MM.1S (cell line): Measurements from ENCODE around the gene APBB2.

Source experiments
- DNase-seq: peaks from one replicate; pipeline ENCODE4 v3.0.0-alpha.2; 2015
- H2AFZ ChIP-seq: fragments of 300-600 bp; sonication (generic); 2 replicates; pipeline ENCODE4 v1.6.0; 2016; ENCODE audit warnings: antibody characterized with exemption, low read length
- H3F3A ChIP-seq: fragments of 300-600 bp; sonication (generic); 2 replicates; pipeline ENCODE4 v1.6.1; 2016; ENCODE audit warnings: mild to moderate bottlenecking, antibody characterized with exemption, low read length, moderate library complexity, mixed read lengths; ENCODE audit not compliant: insufficient read depth
- H3K27ac ChIP-seq: fragments of 300-600 bp; sonication (generic); 2 replicates; pipeline ENCODE4 v1.5.1; 2016; ENCODE audit warnings: mild to moderate bottlenecking, low read length
- H3K27me3 ChIP-seq: fragments of 300-600 bp; sonication (generic); replicated peaks from 2 replicates; pipeline ENCODE4 v1.6.0; 2016; ENCODE audit warnings: low read length; ENCODE audit not compliant: insufficient read depth
- H3K36me3 ChIP-seq: fragments of 300-600 bp; sonication (generic); replicated peaks from 2 replicates; pipeline ENCODE4 v1.6.1; 2016; ENCODE audit warnings: mild to moderate bottlenecking, low read length, mixed read lengths; ENCODE audit not compliant: insufficient read depth
- H3K4me1 ChIP-seq: fragments of 300-600 bp; sonication (generic); 2 replicates; pipeline ENCODE4 v1.6.1; 2016; ENCODE audit warnings: low read length, mixed read lengths
- H3K4me2 ChIP-seq: fragments of 300-600 bp; sonication (generic); 2 replicates; pipeline ENCODE4 v1.6.0; 2016; ENCODE audit warnings: low read depth, low read length
- H3K4me3 ChIP-seq: fragments of 300-600 bp; sonication (generic); 2 replicates; pipeline ENCODE4 v1.5.1; 2016; ENCODE audit warnings: low read length, mixed read lengths
- H3K79me2 ChIP-seq: fragments of 300-600 bp; sonication (generic); 2 replicates; pipeline ENCODE4 v1.6.1; 2016; ENCODE audit warnings: mixed run types, low read length, mixed read lengths
- H3K9ac ChIP-seq: fragments of 300-600 bp; sonication (generic); 2 replicates; pipeline ENCODE4 v1.6.1; 2016; ENCODE audit warnings: low read length, mixed read lengths
- H3K9me2 ChIP-seq: fragments of 300-600 bp; sonication (generic); replicated peaks from 2 replicates; pipeline ENCODE4 v1.6.1; 2016; ENCODE audit warnings: mild to moderate bottlenecking, low read length, mixed read lengths; ENCODE audit not compliant: insufficient read depth
- H3K9me3 ChIP-seq: fragments of 300-600 bp; sonication (generic); replicated peaks from 2 replicates; pipeline ENCODE4 v1.6.1; 2016; ENCODE audit warnings: mild to moderate bottlenecking, low read length, mixed read lengths; ENCODE audit not compliant: insufficient read depth
- H4K20me1 ChIP-seq: fragments of 300-600 bp; sonication (generic); 2 replicates; pipeline ENCODE4 v1.6.1; 2016; ENCODE audit warnings: mild to moderate bottlenecking, low read length, moderate library complexity, mixed read lengths; ENCODE audit not compliant: insufficient read depth
- CTCF ChIP-seq: fragments of 300-600 bp; sonication (generic); IDR thresholded peaks from 2 replicates; pipeline ENCODE4 v1.5.1; 2016; ENCODE audit warnings: antibody characterized with exemption, low read length, mixed read lengths
- EZH2 ChIP-seq: fragments of 300-600 bp; sonication (generic); optimal IDR thresholded peaks from 2 replicates; pipeline ENCODE3; 2017; ENCODE audit warnings: low read depth, mild to moderate bottlenecking, antibody characterized with exemption, low read length, mixed read lengths
- EZH2phosphoT487 ChIP-seq: fragments of 300-600 bp; sonication (generic); IDR thresholded peaks from 2 replicates; pipeline ENCODE4 v1.6.1; 2018; ENCODE audit warnings: antibody characterized with exemption, low read length

The APBB2 gene

DNA sequence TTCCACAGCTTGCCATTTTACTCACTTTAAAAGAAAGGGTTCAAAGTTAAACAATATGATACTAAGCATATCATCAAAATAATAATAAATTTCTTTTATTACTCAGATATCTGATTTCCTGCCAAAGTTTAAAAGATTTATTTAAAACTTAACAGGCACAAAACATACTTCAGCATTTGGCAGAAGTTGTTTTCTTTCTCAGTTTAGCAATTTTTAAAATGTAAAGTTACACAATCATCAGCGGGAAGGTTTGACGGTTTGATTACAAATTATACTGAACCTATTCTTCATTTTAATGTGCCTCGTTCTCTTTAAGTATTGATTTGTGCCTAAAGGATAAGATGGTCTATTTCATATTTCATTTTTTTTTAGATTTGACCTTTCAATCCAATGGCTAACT, 227.2 kb downstream of the APBB2 start:
- Histone ChIP-seq H3K27ac (no peak overlapping the region), H3K9me3 (no peaks in the 10 kb centered on the region), H3F3A (no peaks in the 10 kb centered on the region), H2AFZ (no peak overlapping the region), H3K4me2 (no peak overlapping the region), H3K9me2 (no peaks in the 10 kb centered on the region), H3K36me3 (no peaks in the 10 kb centered on the region), H3K79me2 (no peaks in the 10 kb centered on the region), H3K4me1 (peaks cover 7% of the 10 kb centered on the region; the same call in 1 of the 2 replicates), H4K20me1 (no peaks in the 10 kb centered on the region), H3K27me3 (no peaks in the 10 kb centered on the region), H3K4me3 (no peak overlapping the region), H3K9ac (no peak overlapping the region)
- no peak for DNase-seq
- TF ChIP-seq EZH2phosphoT487 (no peak), EZH2 (no peak), CTCF (no peak)

DNA sequence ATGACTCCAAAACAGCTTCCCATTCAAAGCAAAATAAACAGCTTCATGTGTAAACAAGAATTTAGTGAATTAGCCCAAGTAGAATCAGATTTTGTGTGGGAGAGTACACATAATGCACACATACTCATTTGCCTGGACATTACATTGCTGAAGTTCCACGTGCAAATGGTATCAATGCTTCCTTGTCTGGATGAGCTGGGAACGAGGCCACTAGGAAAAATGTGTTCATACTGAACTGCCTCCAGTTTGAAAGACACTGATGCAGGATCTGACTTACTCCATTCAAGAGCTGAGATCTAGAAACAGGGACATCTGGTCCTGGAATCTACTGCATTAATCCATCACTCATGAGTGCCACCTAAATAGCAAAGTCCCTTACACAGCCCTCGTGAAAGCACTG, 228.0 kb downstream of the APBB2 start:
- TF ChIP-seq EZH2phosphoT487 (no peak), CTCF (no peak), EZH2 (no peak)
- Histone ChIP-seq H2AFZ (no peak overlapping the region), H3K4me3 (no peak overlapping the region), H3K79me2 (no peaks in the 10 kb centered on the region), H3K9me3 (no peaks in the 10 kb centered on the region), H3F3A (no peaks in the 10 kb centered on the region), H3K9me2 (no peaks in the 10 kb centered on the region), H3K36me3 (no peaks in the 10 kb centered on the region), H3K9ac (no peak overlapping the region), H3K4me2 (no peak overlapping the region), H3K27ac (no peak overlapping the region), H3K27me3 (no peaks in the 10 kb centered on the region), H3K4me1 (peaks cover under 1% of the 10 kb centered on the region; the same call in 1 of the 2 replicates), H4K20me1 (no peaks in the 10 kb centered on the region)
- DNase-seq = no peak

- Histone ChIP-seq H3K9me2 (no peaks in the 10 kb centered on the region), H3K9ac (no peak overlapping the region), H3F3A (no peaks in the 10 kb centered on the region), H3K36me3 (no peaks in the 10 kb centered on the region), H3K27me3 (no peaks in the 10 kb centered on the region), H3K9me3 (no peaks in the 10 kb centered on the region), H3K79me2 (no peaks in the 10 kb centered on the region), H3K27ac (no peak overlapping the region), H3K4me1 (no peaks in the 10 kb centered on the region), H4K20me1 (no peaks in the 10 kb centered on the region), H2AFZ (no peak overlapping the region), H3K4me2 (no peak overlapping the region), H3K4me3 (no peak overlapping the region)
- TF ChIP-seq EZH2 (no peak), CTCF (no peak), EZH2phosphoT487 (no peak)
- no peak for DNase-seq
These were observed 230.3 kb downstream of the APBB2 start for GRCh38 chr4:40984051-40984450.
